ENCODE measurements around the gene SLC25A51.
A peak's percentile ranks its signal among the peaks of the same experiment; 100 is the strongest.
"Not testable (repeated sequence)": the region's sequence is repeated elsewhere in the genome, so short reads cannot be mapped to it uniquely, and the experiment has no call there.

The SLC25A51 gene

DNA sequence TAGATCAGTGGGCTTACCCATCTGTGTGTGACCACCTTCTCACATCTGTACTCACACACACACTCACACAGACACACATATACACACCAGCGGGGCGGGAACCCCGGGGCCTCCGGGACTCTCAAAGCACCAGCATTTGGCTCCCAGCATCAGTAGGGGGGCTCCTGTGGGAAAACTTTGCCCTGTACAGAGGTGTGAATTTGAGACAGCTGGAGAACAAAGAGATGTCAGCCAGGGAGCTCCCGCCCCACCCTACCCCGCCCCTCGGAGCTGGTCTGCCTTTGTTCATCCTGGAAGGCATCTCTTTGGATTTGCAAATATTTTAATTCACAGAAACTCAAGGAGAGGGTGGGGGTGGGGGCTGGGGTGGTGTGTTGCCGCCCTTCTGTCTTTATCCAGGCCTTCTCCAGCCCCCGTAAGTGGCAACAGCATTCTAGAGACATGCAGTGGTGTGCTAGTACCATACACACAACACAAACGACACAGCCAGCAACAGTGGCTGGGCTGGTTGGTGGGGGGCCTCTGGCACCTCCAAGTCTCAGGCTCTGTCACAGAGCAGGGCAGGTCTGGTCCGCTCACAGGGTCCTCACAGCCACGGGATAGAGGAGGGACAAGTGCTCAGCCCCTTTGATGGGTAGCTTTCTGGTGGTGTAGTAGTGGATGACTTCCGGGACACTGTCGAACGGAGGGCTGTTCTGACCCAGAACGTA is 15.5 kb upstream of the SLC25A51 start:
- DNase-seq = no peak

DNA sequence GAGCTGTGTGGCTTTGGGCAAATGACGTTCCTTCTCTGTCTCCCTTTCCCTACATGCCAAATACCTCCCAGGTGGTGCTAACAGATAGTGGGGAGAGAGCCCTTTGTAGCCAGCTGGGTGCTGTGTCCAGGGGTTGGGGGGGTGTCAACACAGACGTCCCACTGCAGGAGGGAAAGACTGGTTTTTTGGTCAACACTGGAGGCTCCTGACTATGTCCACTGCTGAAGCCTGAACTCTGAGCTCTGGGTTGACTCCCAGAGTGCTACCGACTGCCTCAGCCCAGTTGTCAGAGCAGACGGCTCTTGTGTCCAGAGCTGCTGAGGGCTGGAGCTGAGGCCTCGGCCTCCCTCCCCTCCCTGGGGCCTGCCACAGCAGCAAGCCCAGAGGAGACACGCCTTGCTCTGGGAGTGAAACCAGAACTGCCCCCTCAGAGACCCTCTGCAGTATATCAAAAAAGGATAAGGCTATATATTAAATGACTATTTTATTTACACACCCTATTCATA is 14.8 kb upstream of the SLC25A51 start:
- DNase-seq = no peak

DNA sequence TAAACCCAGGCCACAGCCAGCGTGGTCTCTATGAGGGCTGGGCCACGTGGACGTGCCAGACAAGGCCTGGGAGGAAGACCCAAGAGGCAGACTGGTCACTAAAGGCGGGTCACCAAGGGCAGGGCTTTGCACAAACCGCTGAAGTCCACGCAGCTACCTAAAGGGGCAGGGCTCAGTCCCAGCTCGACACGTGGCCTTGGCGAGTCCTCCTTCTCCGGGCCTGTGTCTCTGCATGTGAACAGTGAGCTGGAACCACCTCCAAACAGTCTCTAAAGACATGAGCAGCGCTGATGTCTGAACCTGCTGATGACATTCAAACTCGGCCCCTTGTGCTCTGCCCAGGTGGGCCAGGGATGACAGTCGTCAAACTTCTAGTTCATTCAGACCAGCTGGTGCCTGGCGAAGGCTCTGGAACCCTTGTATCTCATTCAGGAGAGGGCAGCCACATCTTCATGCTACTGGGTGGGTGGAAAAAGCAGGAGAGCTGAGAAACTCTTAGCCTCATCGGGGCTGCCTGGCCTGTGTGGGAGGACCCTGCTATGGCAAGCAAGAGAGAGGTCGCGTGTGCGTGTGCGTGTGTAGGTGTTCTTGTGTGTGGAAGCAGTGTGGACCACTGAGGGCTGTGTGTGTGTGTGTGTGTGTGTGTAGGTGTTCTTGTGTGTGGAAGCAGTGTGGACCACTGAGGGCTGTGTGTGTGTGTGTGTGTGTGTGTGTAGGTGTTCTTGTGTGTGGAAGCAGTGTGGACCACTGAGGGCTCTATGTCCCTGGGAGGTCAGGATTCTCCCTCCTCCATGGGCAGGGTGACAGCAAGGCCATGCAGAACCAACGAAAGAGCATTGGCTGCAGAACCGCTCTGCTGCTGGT is 14.1 kb upstream of the SLC25A51 start:
- no peak for DNase-seq

DNA sequence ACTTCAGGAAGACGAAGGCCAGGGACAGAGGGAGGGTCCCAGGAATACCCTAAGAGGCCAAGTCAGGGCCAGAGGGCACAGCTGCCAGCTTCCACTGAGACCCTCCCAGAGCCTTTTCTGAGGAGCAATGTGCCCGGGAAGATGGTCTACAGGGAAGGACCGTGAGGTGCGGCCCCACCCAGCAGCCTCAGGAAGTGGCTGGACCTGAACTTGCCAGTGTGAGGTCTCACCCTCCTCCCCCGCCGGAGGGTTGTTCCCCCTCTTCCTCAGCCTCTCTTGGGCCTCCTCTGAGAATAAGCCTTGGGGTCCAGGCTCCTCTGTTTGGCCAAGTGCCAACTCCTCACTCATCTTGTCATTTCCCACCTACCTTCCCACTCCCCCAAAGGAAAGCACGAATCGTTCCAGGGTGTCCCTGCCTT is 13.4 kb upstream of the SLC25A51 start:
- no peak for DNase-seq

DNA sequence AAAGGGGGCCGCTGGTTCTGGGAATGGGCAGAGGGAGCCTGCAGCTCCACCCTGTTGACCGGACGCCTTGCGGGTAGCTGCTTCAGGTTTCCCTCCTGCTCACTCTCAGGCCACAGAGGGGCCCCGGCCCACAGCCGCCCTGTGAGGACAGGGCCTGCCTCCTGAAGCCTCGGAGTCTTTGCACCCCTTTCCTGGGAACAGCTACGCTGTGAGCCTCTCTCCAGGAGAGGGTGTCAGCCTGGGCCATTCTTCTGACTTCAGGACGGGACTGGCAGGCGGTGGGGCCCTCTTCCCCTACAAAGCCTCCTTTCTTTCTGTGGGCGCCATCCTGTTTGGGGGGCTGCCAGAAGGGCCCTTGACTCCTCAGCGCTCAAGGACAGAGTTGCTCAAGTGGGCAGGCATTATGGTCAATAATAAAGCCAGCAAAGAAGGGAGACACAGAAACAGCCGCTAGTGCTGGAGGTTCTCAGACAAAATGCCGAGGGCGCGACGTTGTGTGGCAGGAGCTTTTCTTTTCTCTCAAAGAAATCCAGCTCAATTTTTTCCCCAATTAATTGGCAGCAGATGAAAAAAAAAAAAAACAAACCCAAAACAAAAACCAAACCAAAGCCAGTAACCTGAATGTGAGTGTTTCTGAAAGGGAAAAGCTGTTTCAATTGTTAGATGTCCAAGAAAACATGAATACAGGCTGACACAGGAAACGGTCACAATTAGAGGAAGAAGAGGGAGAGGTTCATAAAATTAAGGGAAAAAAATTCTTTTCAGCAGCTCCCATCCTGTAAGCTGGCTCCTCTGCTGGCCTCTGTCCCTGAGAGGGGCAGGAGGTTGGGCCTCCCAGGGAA is 12.8 kb upstream of the SLC25A51 start:
- no peak for DNase-seq

DNA sequence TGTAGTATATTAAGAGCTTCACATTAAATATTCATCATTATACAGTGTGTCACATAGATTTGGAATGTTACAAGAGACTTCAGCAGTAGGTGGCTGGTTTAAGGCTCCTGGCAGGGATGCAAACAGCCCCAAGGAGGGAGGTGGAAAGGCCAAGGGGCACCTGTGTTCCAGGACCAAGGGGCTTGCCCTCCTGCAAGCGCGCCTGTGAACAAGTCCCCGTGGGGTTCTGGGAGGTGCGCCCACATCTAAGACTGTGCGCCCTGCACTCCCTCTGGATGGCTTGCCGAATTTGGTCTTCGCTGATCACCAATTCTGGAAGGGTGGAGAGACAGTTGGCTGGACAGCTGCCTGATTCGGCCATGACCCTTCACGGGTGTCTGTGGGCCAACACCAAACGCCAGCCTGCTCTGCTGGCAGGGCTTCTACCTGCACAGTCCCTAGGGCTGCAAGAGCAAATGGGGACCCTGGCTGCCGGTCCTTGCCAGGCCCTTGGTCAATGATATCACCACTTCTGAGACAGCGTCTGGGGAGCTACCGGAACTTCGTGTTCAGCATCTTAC is 12.1 kb upstream of the SLC25A51 start:
- DNase-seq = no peak

DNA sequence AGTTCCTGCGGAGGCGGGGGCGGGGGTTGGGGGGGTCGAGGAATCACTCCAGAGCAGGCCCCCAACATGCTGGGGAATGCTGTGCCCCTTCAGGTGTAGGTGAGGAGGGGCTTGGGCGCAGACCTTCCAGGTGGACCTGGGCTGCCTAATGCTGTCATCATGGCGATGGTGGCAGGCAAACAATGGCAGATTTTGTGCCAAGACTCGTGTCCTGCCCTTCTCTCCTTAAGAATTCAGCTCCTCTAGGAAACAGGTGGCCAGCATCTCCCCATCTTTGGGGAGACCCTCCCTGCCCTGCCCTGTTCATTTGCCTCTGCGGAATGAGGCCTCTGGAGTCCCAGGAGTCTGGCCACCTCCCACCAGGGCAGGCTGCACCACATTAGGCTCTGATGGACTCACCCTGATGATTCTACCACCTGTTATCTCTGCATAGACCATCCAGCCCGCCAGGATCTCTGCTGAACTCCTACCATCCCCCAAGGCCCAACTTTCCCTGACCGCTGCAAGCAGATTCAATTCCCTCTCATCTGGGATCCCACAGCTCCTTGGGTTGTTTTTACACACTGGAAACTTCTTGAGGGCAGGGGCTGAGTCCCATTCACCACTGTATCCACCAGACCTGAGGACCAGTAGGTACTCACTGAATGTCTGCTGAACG is 10.9 kb upstream of the SLC25A51 start:
- no peak for DNase-seq

DNA sequence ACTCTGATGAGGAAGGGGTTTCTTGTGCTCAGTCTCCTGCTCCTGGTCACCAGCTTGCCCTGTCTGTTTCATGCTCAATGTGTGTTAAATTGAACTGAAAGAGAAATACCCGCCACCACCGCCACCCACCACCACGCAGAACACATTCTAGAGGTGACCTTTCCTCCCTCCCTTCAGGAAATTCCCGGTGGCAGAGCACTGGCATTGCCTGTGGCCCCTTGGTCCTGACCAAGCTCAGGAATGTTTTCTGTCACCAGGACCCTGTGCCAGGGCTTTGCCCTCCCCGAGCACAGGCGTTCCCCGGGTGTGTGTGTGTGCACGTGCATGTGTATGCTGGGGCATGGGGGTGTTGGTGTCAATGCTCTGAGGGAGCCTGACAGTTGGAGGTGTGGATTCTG is 10.2 kb upstream of the SLC25A51 start:
- DNase-seq = no peak

DNA sequence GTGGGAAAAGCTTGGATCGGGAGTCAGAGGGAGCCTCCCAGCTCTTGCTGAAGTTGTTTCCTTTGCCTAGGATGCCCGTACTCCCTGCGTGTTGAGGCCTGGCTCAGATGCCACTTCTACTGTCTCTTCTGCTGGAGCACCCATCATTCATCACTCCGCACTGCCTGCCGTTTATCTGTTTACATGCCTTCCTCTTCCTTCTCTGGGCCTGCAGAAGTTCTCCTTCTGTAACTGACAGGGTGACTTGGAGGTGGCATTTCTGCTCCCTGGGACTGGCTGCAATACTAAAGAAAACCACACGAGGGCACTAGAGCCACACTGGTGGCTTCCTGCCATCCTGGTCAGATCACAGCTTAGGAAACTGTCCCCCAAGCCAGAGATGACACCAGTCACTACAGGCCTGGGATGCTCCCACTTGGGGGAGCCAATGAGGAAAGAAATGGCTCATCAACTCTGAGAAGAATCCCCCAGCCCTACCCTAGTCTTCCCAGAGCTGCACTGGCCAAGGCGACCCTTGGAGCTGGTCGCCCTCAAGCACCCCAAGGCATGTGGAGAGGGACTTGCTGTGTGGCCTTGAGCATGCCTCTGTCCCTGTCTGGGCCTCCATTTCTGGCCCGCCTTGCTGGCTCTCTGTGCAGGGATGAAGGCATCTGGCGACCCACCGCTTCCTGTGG is 9.7 kb upstream of the SLC25A51 start:
- peak; percentile 86 for DNase-seq

DNA sequence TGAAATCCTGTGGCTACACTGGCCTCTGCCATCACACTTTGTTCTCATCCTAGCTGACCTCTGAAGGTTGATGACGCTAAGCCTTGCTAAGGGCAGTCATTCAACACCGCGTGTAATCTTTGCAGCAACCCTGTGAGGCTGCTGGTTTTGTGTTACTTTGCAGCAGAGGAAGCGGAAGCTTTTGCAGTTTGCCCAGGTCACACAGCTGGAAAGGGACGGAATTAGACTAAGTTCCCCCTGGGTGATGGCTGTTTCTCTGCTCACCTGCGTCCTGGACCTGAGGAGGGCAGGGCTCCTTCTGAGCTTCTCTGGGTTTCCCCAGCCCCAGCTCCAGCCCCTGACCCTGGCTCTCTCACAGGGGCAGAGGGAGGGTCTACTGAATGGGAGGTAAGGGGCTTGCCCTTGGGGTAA is 7.3 kb upstream of the SLC25A51 start:
- DNase-seq = no peak

DNA sequence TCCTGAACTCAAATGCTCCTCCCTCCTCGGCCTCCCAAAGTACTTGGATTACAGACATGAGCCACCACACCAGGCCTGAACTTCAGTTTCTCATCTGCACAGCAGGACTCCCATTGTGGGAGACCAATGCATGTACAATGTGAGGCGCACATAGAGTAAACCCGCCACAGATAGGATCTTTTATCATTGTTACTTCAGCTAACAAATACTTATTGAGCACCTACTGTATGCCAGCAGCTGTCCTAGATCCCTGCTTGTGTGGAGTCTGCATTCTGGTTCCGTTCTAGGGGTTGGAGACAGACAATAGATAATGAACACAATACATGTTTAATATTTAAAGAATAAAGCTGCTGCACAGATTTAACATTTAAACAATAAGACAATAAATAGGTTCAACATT is 6.3 kb upstream of the SLC25A51 start:
- no peak for DNase-seq

DNA sequence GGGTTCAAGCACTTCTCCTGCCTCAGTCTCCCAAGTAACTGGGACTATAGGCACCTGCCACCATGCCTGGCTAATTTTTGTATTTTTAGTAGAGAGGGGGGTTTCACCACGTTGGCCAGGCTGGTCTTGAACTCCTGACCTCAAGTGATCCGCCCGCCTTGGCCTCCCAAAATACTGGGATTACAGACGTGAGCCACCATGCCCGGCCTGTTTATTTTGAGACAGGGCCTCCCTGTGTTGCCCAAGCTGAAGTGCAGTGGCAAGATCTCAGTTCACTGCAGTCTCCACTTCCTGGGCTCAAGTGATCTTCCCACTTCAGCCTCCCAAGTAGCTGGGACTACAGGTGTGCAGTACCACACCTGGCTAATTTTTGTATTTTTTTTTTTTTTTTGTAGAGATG is 5.9 kb upstream of the SLC25A51 start:
- DNase-seq = not testable (repeated sequence)

DNA sequence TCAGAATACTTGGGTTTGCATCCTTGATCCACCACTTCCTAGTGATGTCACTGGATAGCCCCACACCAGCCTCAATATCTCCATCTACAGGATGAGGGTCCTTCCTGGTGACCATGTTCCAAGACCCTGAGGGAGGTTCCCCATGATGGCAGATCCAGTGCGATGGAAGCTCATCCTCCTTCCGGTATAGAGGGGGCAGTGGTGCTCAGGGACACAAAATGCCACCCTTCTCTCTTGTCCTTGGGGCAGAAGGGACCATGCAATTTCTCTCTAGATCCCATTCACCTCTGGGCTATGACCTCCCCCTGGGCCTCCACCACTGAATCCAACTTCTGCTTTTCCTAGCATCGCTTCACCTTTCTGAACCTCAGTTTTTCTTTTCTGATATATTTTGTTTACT is 5.4 kb upstream of the SLC25A51 start:
- DNase-seq = no peak

DNA sequence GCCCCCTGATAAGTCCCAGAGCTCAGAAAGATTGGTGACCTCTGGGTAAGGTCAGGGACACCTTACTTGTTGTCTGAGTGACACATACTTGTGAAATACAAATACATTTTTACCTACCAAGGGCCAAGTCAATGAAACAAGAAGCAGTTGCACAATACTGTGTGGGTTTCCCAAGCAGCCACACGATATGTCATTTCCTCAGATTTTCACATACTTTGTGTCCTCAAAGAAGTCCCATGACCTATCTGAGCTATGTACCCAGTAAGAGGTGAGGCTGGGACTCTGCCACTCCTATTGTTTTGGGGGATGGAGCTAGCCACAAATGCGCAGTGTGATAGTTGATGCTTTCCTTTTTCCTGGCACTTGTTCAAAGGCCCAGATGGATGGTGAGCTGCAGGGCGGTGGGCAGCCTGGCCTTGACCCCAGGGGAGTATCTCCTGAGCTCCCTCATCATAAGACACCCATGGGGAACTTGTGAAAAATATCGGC is 4.8 kb upstream of the SLC25A51 start:
- no peak for DNase-seq

DNA sequence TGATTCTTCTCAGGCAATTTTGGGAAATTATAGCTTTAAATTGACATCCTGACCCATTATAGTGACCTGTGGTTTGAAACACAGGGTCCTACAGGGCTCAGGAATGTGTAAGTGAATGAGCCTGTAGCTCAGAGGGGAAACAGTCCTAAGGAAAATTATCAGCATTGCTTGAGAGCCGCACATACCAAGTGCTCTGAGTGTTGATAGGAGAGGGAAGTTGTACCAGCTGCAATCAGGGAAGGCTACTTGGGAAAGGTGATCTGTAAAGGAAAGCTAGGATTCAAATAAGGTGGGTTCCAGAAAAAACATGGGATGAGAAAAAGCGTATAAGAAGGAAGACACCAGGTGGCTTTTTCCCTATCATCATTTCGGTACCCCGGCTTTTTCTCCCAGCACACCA is 4.4 kb upstream of the SLC25A51 start:
- DNase-seq = no peak

DNA sequence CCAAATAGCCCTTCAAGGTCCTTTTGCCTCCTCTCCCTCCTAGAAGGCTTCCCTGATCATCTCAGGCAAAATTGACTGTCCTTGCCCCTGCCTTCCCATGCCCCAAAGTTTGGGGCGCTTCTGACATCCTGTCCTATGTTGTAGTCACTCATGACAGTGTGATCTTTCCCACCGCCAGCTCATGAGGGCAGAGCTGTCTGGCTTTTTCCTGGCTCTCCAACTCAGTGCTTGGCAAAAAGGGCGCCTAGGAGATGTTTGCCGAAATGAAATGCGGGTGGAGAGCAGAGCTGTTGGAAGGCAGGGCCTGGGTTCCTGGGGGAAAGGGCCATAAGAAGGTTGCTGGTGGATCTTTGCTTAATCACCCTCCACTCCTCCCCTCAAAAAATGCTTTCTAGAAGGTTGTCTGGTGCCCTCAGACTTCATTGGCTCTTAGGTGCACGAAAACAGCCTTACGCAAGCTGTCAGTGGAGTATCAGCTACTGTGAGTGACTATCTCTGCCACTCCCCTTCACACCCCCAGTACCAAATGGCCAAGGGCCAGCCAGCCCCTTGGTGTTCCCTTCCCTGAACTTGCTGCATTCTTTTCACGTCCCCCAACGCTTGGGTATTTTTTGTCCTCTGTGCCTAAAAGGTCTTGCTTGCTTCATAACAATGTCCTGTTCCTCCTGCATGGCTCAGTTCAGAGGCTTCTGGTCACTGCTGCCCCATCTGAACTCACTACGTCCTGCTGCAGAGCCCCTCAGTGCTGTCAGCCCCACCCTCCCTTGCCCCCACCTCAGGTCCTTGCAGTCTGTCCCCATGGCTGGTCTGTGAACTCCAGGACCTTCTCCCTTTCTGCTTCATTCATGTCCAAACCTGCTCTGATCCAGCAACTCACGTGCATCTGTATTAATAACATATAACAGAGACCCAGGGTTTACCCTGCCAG is 2.6 kb upstream of the SLC25A51 start:
- DNase-seq = no peak

DNA sequence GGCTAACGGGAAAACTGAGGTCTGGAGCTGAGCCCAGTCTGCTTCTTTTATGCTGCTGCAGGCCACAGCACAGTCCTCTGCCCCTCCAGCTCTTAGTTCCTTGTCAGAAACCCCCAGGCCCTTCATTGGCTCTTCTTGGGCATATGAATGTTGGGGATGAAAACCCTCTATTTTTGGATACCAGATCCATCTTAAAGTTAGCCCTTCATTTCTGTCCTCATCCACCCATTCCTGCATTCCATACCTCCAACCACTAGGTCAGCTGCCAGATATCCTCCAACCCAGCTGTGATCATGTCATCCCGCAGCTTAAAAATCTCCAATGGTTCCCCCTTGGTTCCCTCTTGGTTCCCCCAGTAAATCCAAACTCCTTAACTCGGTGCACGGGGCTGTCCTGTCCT is 1.8 kb upstream of the SLC25A51 start:
- DNase-seq = no peak

DNA sequence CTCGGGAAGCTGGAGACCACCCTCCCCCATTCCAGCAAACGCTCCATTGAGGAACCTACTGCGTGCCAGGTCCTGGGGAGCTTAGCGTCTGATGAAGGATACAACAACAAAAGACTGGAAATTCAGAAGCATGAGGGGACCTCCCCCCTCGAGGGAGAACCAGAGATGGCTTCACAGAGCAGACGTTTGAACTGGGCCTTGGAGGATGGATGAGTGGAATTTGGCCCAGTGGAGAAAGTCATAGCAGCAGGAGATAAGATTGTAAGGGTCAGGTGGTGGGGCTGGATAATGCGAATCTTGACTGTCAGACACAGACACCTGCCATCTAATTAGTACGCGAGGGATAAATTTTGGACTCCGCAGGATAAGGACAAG is 1.2 kb upstream of the SLC25A51 start:
- peak; percentile 48 for DNase-seq

DNA sequence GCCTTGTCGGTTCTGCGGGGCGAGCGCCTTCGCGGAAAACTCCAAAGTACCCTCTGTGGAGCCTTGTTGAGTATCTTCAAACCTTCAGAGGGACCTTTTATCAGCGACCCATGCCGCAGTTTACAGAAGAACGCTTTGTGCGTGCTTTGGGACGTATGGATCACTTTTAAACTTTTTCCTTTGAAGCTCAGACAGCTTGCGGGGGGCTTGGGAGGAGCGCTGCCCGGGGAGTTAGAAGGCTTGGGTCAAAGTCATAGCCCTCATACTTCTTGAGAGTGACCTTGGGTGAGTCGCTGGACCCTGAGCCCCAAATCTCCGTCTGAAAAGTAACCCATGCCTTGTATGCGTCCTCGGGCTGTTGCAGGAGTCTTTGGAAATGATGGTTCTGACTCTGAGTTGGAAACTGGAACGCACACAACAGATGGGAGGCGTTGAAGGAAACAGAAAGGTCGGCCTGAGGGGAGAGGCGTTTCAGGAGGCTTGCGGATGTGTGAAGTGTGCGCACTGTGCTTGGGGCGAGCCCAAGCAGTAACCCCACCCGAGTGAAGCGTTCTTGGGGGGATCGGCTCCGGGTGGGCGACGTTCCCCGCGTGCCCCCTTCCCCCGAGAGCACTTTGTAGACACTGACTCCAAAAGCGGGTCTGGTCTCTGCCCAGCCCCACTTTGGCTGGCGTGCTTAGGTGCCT is 661 bp upstream of the SLC25A51 start:
- DNase-seq = peak; percentile 52
